ENCODE data around the gene DYNLT2B. TPM values are rescaled to one million over a fixed set of nuclear protein-coding genes. Genes with fewer than 3 reads are reported as not detected.

DYNLT2B gene
- total RNA-seq, 2 donors from 2014 or later, result 10.1 to 12.7 TPM

DNA sequence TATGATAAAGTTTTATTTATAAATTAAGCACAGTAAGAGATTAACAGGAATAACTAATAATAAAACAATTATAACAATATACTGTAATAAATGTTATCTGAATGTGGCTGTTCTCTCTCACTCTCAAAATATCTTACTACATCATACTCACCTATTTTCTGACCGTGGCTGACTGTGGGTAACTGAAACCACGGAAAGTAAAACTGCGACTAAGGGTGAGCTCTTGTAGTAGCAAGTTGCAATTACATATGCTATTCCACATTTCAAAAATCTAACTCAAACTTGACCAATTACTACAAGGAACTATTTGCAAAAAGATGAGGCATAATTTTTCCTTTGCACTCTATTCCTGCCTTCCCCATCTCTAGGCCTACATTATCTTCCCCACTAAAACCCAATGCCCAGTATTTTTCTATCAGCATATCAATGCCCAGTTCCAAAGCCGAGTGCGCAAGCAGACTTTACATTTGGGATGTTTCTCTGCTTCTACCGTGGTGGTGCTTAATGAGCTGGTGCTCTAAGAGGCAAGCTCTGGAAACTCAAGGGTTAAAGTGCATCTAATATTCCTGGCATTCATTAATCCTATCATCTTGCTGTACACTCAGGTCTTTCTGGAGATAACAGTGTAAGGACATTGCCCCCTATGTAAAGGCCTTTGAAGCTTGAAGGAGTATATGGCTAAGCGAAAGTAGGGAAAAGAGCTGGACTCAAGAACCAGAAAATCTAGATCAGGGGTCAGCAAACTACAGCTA, 37.2 kb downstream of the DYNLT2B start:
- H3K27me3 Mint-ChIP-seq, result no peaks in the 10 kb centered on the region
- DNase-seq (ENCODE audit: low spot score) (no peak), ATAC-seq (peak; percentile 80 to 82)
- H3K4me1 Mint-ChIP-seq (ENCODE audit: low read depth in 2 of 2), result peaks cover 47 to 57% of the 10 kb centered on the region in 2 donors
- peaks cover 4% of the 10 kb centered on the region for H3K36me3 Mint-ChIP-seq
- H3K27ac Mint-ChIP-seq, result peak overlapping the region; percentile 78 to 99
- H3K4me3 Mint-ChIP-seq, result peak overlapping the region; percentile 70
- no peaks in the 10 kb centered on the region for H3K9me3 Mint-ChIP-seq

DNA sequence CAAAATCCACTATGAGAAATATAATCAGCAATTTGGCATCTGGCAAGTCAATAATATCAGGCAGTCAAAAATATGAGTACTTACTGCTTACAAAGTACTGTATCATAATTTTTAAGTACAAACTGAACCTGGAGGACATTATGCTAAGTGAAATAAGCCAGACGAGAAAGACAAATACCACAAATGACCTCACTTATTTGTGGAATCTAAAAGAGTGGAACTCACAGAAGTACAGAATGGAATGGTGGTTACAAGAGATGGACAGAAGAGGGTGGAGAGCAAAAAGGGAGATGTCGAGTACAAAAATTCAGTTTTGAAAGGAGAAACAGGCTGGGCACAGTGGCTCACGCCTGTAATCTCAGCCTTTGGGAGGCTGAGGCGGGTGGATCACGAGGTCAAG, 42.9 kb downstream of the DYNLT2B start:
- H3K36me3 Mint-ChIP-seq, result peaks cover 20% of the 10 kb centered on the region
- H3K4me1 Mint-ChIP-seq (ENCODE audit: low read depth in 2 of 2), result peaks cover 53 to 58% of the 10 kb centered on the region in 2 donors
- ATAC-seq, result peak in 1 of 2 donors; percentile 3
- peak overlapping the region; percentile 97 to 99 for H3K27ac Mint-ChIP-seq
- H3K4me3 Mint-ChIP-seq, result peak overlapping the region; percentile 81
- H3K27me3 Mint-ChIP-seq, result no peaks in the 10 kb centered on the region
- H3K9me3 Mint-ChIP-seq, result peaks cover 2% of the 10 kb centered on the region
- DNase-seq (ENCODE audit: low spot score), result no peak

DNA sequence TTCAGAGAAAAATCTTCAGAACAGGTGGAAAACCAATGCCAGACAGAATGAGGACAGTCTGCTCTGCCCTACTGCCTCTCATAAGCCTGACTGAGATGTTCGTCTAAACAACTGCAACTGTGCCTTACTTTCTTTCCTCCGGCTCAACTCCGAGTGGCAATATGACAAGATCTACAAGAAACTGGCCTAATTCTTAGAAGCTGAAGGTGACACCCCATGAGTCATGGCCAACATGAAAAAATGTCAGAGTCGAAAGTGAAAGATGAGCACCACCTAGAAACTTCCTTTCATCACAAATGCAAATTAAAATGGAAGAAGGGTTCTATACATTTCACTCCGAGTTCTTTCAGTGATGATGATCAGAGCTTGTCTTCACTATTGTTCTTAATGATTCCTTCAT, 43.5 kb downstream of the DYNLT2B start:
- Mint-ChIP-seq H3K36me3 (peaks cover 22% of the 10 kb centered on the region), H3K9me3 (peaks cover 2% of the 10 kb centered on the region), H3K27me3 (no peaks in the 10 kb centered on the region), H3K4me1 (ENCODE audit: low read depth in 2 of 2) (peaks cover 53 to 56% of the 10 kb centered on the region in 2 donors), H3K4me3 (peak overlapping the region; percentile 81), H3K27ac (peak overlapping the region; percentile 97 to 99)
- peak; percentile 86 for DNase-seq (ENCODE audit: low spot score)
- peak; percentile 95 to 96 for ATAC-seq

DNA sequence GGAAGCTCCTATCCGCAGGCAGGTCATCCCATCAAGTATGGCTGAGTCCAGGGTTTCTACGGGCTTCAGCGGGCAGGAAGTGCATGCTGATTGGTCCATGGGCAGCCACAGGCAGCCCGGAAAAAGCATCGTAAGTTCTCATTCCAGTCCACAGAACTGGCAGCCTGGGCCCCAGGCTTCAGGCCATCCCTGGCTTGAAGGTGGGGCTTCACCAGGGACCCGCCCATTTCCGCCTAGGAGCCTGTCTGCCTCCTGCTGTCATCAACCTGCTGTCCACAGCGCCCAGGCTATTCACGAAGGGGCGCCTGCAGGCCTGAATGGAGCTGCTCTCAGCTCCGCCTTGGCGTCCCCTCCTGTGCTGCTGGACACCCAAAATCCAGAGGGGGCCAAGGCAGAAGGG, 44.4 kb downstream of the DYNLT2B start:
- DNase-seq (ENCODE audit: low spot score) (no peak), ATAC-seq (peak in 1 of 2 donors; percentile 21)
- no peaks in the 10 kb centered on the region for H3K27me3 Mint-ChIP-seq
- peak overlapping the region; percentile 65 for H3K4me3 Mint-ChIP-seq
- peaks cover 28% of the 10 kb centered on the region for H3K36me3 Mint-ChIP-seq
- peak overlapping the region; percentile 97 to 99 for H3K27ac Mint-ChIP-seq
- H3K9me3 Mint-ChIP-seq, result peaks cover 2% of the 10 kb centered on the region
- peaks cover 54 to 56% of the 10 kb centered on the region in 2 donors for H3K4me1 Mint-ChIP-seq (ENCODE audit: low read depth in 2 of 2)

DNA sequence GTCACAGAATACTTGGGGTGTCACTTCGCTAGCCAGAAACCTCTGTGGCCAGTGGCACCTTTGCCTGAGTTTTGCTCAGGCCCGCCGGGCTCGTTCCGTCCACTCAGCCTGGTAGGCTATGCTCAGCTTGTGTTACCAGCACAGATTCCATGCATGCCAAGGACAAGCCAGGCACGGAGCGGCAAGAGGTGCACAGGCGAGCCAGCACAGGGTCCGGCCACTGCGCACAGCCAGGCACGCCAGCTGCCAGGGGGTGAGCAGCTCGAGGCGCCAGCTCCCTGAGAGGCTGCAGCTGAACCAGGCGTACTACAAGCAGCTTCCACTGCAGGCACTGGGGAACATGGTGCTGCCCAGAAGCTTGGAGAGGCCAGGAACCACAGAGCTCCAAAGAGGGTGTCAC, 45.2 kb downstream of the DYNLT2B start:
- peak overlapping the region; percentile 65 for H3K4me3 Mint-ChIP-seq
- no peaks in the 10 kb centered on the region for H3K27me3 Mint-ChIP-seq
- peaks cover 2% of the 10 kb centered on the region for H3K9me3 Mint-ChIP-seq
- no peak for ATAC-seq
- peak overlapping the region; percentile 97 to 99 for H3K27ac Mint-ChIP-seq
- peaks cover 28% of the 10 kb centered on the region for H3K36me3 Mint-ChIP-seq
- H3K4me1 Mint-ChIP-seq (ENCODE audit: low read depth in 2 of 2), result peaks cover 49 to 53% of the 10 kb centered on the region in 2 donors
- no peak for DNase-seq (ENCODE audit: low spot score)

DNA sequence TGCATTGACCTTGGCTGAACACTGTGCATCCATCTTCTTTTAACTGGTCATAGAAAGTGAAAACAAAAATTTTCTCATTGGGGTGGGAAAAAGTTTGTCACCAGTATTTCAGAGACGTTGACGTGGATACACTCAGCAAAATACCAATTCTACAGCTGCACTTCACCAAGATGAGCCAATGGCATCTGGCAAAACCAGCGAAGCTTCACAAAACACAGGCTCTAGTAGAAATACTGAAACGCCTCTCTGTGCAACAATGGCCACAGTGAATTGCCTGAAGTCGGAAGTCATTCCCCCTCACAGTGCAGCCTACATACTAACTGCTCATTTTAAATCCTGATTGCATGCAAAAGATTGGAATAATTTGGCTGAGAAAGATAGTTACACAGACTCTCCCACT, 47.5 kb downstream of the DYNLT2B start:
- ATAC-seq, result no peak
- H3K4me3 Mint-ChIP-seq, result no peak overlapping the region
- H3K4me1 Mint-ChIP-seq (ENCODE audit: low read depth in 2 of 2), result peaks cover 46 to 49% of the 10 kb centered on the region in 2 donors
- peaks cover 24% of the 10 kb centered on the region for H3K36me3 Mint-ChIP-seq
- no peaks in the 10 kb centered on the region for H3K27me3 Mint-ChIP-seq
- no peak for DNase-seq (ENCODE audit: low spot score)
- peak overlapping the region; percentile 32 to 90 for H3K27ac Mint-ChIP-seq
- H3K9me3 Mint-ChIP-seq, result peaks cover 2% of the 10 kb centered on the region

DNA sequence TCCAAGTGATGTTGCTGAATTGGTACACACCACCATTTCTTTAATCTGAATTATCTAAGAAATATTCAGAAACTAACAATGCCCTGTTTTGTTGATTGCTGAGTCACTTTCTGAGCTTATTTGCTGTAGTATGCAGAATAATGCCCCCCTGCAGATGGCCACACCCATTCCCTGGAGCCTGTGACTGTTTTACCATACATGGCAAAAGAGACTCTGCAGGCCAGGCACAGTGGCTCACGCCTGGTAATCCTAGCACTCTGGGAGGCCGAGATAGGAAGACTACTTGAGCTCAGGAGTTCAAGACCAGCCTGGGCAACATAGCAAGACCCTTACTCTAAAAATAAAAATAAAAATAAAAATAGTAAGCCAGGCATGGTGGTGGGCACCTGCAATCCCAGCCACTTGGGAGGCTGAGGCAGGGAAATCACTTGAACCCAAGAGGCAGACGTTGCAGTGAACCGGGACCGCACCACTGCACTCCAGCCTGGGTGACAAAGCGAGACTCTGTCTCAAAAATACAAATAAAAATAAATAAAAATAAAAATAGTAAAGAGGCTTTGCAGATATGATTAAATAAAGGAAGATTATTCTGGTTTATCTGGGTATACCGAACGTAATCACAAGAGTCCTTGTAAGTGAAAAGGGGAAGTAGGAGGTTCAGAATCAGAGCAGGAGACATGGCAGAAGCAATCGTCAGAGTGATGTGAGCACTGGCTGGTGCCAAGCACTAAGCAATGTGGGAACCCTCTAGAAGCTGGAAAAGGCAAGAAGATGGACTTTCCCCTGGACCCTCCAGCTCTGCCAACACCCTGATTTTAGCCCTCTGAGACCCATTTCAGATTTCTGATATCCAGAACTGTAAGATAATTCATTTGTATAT, 49.5 kb downstream of the DYNLT2B start:
- peaks cover 43 to 48% of the 10 kb centered on the region in 2 donors for H3K4me1 Mint-ChIP-seq (ENCODE audit: low read depth in 2 of 2)
- ATAC-seq (no peak), DNase-seq (ENCODE audit: low spot score) (no peak)
- H3K9me3 Mint-ChIP-seq, result no peaks in the 10 kb centered on the region
- H3K27me3 Mint-ChIP-seq, result no peaks in the 10 kb centered on the region
- H3K27ac Mint-ChIP-seq, result peak overlapping the region; percentile 67 to 90
- H3K4me3 Mint-ChIP-seq, result no peak overlapping the region
- H3K36me3 Mint-ChIP-seq, result peaks cover 24% of the 10 kb centered on the region

DNA sequence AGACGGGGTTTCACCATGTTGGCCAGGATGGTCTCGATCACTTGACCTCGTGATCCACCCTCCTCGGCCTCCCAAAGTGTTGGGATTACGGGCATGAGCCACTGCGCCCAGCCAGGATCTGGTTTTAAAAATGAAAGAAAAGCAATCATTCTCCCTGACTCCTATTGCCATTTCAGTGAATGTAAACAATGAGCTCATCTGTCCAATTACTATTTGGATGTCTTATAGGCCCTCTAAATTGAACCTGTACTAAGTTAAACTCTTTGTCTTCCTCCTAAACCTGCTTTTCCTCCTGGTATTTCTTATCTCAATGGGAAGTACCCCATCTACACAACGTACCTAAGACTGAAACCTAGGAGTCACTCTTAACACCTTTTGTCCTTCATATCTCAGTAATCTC, 54.2 kb downstream of the DYNLT2B start:
- Mint-ChIP-seq H3K4me3 (no peak overlapping the region), H3K27ac (peak overlapping the region; percentile 29 to 62), H3K36me3 (peaks cover 12% of the 10 kb centered on the region), H3K9me3 (no peaks in the 10 kb centered on the region), H3K27me3 (no peaks in the 10 kb centered on the region), H3K4me1 (ENCODE audit: low read depth in 2 of 2) (peaks cover 24 to 25% of the 10 kb centered on the region in 2 donors)
- DNase-seq (ENCODE audit: low spot score), result no peak
- ATAC-seq, result no peak

DNA sequence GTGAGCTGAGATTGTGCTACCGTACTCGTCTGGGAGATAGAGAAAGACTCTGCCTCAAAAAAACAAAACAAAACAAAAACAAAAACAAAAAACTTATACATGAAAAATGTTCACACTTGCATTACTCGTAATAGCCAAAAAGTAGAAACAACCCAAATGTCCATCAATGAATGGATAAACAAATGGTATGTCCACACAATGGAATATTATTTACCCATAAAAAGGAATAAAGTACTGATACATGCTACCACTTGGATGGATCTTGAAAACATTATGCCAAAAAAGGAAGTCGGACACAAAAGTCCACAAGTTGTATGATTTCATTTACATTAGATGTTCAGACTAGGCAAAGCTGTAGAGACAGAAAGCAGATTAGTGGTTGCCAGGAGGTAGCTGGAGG, 57.3 kb downstream of the DYNLT2B start:
- H3K9me3 Mint-ChIP-seq, result no peaks in the 10 kb centered on the region
- peaks cover 16 to 17% of the 10 kb centered on the region in 2 donors for H3K4me1 Mint-ChIP-seq (ENCODE audit: low read depth in 2 of 2)
- DNase-seq (ENCODE audit: low spot score) (no peak), ATAC-seq (no peak)
- no peak overlapping the region for H3K4me3 Mint-ChIP-seq
- peaks cover 12% of the 10 kb centered on the region for H3K36me3 Mint-ChIP-seq
- H3K27me3 Mint-ChIP-seq, result no peaks in the 10 kb centered on the region
- H3K27ac Mint-ChIP-seq, result peak overlapping the region in 1 of 2 donors; percentile 8

DNA sequence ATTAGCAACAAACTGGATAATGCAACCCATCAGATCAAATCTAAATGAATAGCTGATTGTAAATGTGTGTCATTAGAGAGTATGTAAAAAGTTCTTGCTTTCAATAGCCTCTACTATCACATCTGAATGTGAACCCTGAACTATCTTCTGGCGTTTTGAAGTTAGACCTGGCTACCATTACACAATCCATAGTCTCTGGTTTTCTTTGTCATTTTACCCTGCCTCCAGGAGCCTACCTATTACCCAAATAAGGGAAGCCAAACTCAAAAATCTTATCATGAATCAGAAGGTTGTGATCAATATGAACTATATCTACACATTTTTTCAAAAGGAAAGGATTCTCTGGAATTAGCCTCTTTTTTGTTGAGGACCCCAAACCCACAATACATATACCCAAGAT, 62.3 kb downstream of the DYNLT2B start:
- Mint-ChIP-seq H3K36me3 (peaks cover 2% of the 10 kb centered on the region), H3K4me3 (no peak overlapping the region), H3K9me3 (no peaks in the 10 kb centered on the region), H3K27ac (peak overlapping the region in 1 of 2 donors; percentile 65), H3K27me3 (no peaks in the 10 kb centered on the region), H3K4me1 (ENCODE audit: low read depth in 2 of 2) (peaks cover 10 to 13% of the 10 kb centered on the region in 2 donors)
- ATAC-seq, result no peak
- no peak for DNase-seq (ENCODE audit: low spot score)

DNA sequence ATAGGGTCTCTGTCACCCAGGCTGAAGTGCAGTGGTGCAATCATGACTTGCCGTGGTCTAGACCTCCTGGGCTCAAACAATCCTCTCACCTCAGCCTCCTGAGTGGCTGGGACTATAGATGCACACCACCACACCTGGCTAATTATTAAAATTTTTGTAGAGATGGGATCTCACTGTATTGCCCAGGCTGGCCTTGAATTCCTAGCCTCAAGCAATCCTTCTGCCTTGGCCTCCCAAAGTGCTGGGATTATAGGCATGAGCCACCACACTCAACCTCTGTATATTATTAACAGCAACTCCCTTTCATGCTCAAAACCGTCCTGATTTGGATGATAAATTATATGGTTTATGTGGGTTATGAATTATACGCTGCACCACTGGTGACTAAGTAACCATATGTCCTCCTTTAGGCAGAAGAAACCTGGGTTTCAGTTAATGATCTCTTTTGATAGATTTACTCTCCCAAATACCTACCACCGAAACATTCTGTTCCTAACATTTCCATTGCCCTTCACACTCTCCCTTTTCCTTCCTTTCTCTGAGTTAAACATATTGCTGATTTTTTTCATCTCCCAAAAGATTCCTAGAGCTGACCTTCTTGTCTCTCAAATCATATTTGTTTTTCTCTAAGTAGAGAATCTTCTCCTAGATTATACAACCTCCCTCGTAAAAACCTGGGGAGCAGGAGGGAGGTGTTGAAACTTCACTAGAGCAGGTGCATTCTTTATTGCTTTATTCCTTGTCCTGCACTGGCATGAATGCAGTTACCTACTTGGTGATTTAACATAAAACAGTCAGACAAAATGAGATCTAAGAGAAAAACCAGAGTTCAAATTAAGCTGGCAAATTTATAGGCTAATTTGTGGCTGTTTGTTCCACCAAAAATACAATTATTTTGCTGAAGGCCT, 63.4 kb downstream of the DYNLT2B start:
- Mint-ChIP-seq H3K36me3 (no peaks in the 10 kb centered on the region), H3K9me3 (no peaks in the 10 kb centered on the region), H3K4me3 (no peak overlapping the region), H3K4me1 (ENCODE audit: low read depth in 2 of 2) (peaks cover 10 to 15% of the 10 kb centered on the region in 2 donors), H3K27me3 (no peaks in the 10 kb centered on the region), H3K27ac (peak overlapping the region; percentile 4 to 65)
- ATAC-seq (no peak), DNase-seq (ENCODE audit: low spot score) (no peak)

DNA sequence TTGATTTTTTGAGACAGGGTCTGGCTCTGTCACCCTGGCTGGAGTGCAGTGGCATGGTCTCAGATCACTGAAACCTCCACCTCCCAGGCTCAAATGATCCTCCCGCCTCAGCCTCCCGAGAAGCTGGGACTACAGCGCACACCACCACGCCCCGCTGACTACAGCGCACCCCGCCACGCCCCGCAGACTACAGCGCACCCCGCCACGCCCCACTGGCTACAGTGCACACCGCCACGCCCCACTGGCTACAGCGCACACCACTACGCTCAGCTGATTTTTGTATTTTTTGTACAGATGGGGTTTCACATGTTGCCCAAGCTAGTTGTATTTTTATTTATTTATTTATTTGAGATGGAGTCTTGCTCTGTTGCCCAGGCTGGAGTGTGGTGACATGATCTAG, 66.1 kb downstream of the DYNLT2B start:
- no peak overlapping the region for H3K27ac Mint-ChIP-seq
- peaks cover 15 to 19% of the 10 kb centered on the region in 2 donors for H3K4me1 Mint-ChIP-seq (ENCODE audit: low read depth in 2 of 2)
- no peak for DNase-seq (ENCODE audit: low spot score)
- no peak overlapping the region for H3K4me3 Mint-ChIP-seq
- peaks cover 5% of the 10 kb centered on the region for H3K36me3 Mint-ChIP-seq
- H3K27me3 Mint-ChIP-seq, result no peaks in the 10 kb centered on the region
- no peaks in the 10 kb centered on the region for H3K9me3 Mint-ChIP-seq
- ATAC-seq, result no peak

DNA sequence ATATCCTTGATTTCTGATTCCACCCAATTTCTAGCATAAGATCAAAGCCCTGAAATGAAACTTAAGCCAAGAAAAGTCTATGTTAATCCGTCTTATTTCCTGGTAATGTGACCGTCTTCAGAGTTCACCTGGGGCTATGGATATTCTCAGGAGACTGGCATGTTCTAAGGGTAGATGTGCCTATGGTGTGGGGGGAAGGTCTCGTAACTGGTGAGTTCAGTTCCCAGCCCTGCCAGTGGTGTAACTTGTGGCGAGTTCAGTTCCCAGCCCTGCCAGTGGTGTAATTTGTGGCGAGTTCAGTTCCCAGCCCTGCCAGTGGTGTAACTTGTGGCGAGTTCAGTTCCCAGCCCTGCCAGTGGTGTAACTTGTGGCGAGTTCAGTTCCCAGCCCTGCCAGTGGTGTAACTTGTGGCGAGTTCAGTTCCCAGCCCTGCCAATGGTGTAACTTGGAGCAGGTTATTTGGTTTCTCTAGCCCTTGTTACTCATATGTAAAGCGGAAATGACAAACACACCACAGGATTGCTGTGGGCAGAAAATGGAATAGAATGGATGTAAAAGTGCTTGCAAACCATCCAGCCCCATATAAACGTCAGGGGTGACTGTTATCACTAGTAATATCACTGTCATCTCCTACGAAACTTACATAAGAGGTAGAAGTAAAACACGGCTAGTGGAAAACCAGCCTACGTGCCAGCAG, 71.3 kb downstream of the DYNLT2B start:
- Mint-ChIP-seq H3K4me3 (peak overlapping the region; percentile 5), H3K27ac (peak overlapping the region; percentile 66 to 78)

More for the DNA sequence above, 71.3 kb downstream of the DYNLT2B start:
- Mint-ChIP-seq H3K36me3 (peaks cover 14% of the 10 kb centered on the region), H3K4me1 (ENCODE audit: low read depth in 2 of 2) (peaks cover 17 to 18% of the 10 kb centered on the region in 2 donors), H3K9me3 (no peaks in the 10 kb centered on the region), H3K27me3 (no peaks in the 10 kb centered on the region)
- DNase-seq (ENCODE audit: low spot score) (peak; percentile 67), ATAC-seq (peak; percentile 94 to 97)
